Cardiac fibroblast (primary cell): ENCODE results near the gene YEATS4.
A peak's percentile ranks its signal among the peaks of the same experiment; 100 is the strongest.

Experiments
- DNase-seq, 2 donors: peaks; one replicate each; pipeline versions ENCODE4 v3.0.0 to v3.0.0-alpha.2; 2010; ENCODE audit warnings: low read depth in 2 of 2
- H3K4me3 ChIP-seq, 2 donors: replicated peaks in 1 of 2; 1 replicate in 1 of 2; 2 replicates in 1 of 2; pipeline ENCODE4 v1.5.1; 2011; ENCODE audit warnings: low read depth in 2 of 2, low read length in 2 of 2, mild to moderate bottlenecking in 2 of 2, moderate library complexity in 1 of 2
- CTCF ChIP-seq: IDR thresholded peaks from one replicate; pipeline ENCODE4 v1.5.1; 2011; ENCODE audit warnings: low read depth, mild to moderate bottlenecking, low read length, inconsistent platforms

Gene YEATS4

GRCh38 chr12:69328426-69328825, 31.1 kb upstream of the YEATS4 start:
- no peak for DNase-seq
- no peak for TF ChIP-seq CTCF
- no peak overlapping the region for H3K4me3 ChIP-seq

- H3K4me3 ChIP-seq: no peak overlapping the region
- DNase-seq: no peak
- no peak for TF ChIP-seq CTCF
These were observed 29.7 kb upstream of the YEATS4 start for GRCh38 chr12:69329669-69330428.

- peak overlapping the region; percentile 16 to 39 for H3K4me3 ChIP-seq
- no peak for TF ChIP-seq CTCF
- peak in 1 of 2 donors; percentile 14 for DNase-seq
These were observed 28.8 kb upstream of the YEATS4 start for GRCh38 chr12:69330475-69331473.

- H3K4me3 ChIP-seq: no peak overlapping the region
- no peak for DNase-seq
- TF ChIP-seq CTCF: no peak
These were observed 28.0 kb upstream of the YEATS4 start for GRCh38 chr12:69331519-69331908.

- no peak overlapping the region for H3K4me3 ChIP-seq
- no peak for TF ChIP-seq CTCF
- no peak for DNase-seq
These were observed 27.4 kb upstream of the YEATS4 start for GRCh38 chr12:69331909-69332684.

- no peak for TF ChIP-seq CTCF
- no peak for DNase-seq
- no peak overlapping the region for H3K4me3 ChIP-seq
These were observed 26.7 kb upstream of the YEATS4 start for GRCh38 chr12:69332815-69333358.
